ENCODE data around the gene SNX9.
A peak's percentile ranks its signal among the peaks of the same experiment; 100 is the strongest.

The SNX9 gene

GRCh38 chr6:157812425-157813171, 10.4 kb upstream of the SNX9 start:
- no peak overlapping the region for H3K4me3 ChIP-seq (ENCODE audit: low read length)
- no peak for TF ChIP-seq ZNF274 (IDR thresholded peaks at IDR 0.05; ENCODE audit: low read depth, low read length)

DNA sequence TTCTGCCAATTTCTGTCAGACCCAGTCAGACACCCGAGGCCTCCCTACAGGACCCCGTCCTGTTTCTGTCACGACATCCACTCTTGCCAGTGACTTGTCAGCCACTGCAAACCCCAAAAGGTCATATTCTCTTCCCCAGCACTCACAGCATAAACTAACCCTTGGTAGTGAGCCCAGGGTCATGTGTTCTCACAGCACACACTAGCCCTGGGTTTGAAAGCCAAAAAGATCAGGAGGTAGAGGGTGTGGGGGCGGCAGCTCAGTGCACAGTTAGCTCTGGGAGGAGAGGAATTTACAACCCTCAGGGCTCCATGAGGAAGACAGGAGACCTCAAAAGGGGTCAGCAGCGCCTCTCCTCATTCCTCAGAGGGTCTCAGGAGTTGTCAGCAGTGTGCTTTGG, 9.9 kb upstream of the SNX9 start:
- H3K4me3 ChIP-seq (ENCODE audit: low read length), result no peak overlapping the region
- TF ChIP-seq ZNF274 (IDR thresholded peaks at IDR 0.05; ENCODE audit: low read depth, low read length), result no peak

GRCh38 chr6:157813750-157814455, 9.1 kb upstream of the SNX9 start:
- no peak for TF ChIP-seq ZNF274 (IDR thresholded peaks at IDR 0.05; ENCODE audit: low read depth, low read length)
- no peak overlapping the region for H3K4me3 ChIP-seq (ENCODE audit: low read length)

DNA sequence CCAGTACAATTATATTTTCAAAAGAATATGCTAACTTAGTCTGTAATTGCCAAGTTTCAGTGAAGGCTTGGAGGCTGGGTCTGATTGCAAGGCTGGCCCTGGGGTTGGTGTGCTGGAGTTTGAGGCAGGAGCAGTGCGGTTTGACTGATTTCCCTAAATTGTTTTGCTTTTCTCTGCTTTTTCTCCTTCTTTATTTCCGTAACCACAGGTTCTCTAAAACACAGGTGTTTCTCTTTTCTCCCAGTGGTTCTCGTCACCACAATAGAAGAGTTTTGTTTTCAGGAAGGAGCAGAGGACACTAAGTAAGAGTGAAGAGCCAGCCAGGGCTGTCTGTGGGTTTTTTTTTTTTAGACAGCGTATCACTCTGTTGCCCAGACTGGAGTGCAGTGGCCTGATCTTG, 8.2 kb upstream of the SNX9 start:
- TF ChIP-seq ZNF274 (IDR thresholded peaks at IDR 0.05; ENCODE audit: low read depth, low read length), result no peak

DNA sequence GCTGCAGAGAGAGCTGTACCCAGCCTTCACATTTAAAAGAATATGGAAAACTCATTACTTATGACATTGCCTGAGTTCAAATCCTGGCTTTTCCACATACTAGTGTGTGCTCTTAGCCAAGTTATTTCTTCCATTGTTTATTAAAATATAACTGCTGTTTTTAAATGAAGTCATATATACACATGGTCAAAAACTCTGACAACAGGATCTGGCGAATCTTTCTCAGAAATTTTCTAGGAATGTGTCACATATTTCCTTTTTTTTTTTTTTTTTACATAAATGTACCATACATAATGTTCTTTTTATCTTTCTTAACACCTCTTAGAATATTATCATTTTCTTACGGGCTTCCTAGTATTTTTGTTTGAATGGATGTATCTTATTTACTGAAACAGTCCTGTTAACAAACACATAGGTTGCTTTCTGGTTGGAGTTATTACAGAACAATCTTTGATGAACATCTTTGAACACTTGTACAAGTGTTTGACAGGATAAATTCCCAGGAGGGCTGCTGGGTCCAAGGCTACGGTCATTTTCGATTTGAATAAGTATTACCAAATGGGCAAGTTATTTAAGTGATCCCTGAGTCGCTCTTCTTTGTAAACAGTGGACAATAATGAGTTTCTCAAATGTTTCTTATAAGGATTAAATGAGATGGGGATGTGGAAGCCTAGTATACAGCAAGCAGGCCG, 1.6 kb upstream of the SNX9 start:
- no peak overlapping the region for H3K4me3 ChIP-seq (ENCODE audit: low read length)
- no peak for TF ChIP-seq ZNF274 (IDR thresholded peaks at IDR 0.05; ENCODE audit: low read depth, low read length)

More for the DNA sequence above, 8.2 kb upstream of the SNX9 start:
- no peak overlapping the region for H3K4me3 ChIP-seq (ENCODE audit: low read length)

DNA sequence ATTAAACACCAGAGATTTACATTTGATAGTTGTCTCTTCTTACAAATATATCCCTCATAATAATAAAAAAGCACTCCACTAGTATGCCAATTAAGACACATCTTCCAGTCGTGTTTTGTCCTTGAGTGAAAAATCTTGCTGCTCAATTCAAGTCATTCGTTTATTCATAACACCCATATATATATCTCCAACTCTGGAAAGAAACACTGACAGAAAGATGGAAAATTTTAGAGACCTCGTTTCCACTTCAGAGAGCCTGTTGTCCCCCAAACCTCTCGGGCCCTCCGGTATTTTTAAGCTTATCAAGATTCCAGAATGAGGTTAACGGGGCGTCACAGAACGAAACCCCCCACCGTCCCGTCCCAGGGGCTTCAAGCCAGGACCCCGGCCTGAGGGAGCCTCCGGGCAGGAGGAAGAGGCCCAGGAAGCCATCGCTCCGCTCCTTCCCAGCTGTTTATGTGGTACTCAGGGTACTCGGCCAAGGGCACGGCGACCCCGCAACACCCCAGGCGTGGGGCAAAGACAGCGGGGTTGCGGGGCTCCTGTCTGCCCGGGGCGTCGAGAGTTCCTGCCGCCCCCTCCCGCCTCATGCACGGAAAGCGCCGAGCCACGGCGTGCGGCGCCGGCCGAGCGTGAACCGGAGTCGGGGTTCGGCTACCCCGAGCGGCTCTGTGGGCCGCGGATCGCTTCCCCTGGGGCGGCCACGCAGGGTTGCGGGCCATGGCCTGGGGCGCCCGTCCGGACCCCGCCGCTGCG, 623 bp upstream of the SNX9 start:
- no peak for TF ChIP-seq ZNF274 (IDR thresholded peaks at IDR 0.05; ENCODE audit: low read depth, low read length)
- H3K4me3 ChIP-seq (ENCODE audit: low read length), result peak overlapping the region; percentile 37; the same call in 1 of the 2 replicates

GRCh38 chr6:157823528-157824370, 703 bp downstream of the SNX9 start:
- no peak for TF ChIP-seq ZNF274 (IDR thresholded peaks at IDR 0.05; ENCODE audit: low read depth, low read length)
- peak overlapping the region; percentile 95 for H3K4me3 ChIP-seq (ENCODE audit: low read length)

DNA sequence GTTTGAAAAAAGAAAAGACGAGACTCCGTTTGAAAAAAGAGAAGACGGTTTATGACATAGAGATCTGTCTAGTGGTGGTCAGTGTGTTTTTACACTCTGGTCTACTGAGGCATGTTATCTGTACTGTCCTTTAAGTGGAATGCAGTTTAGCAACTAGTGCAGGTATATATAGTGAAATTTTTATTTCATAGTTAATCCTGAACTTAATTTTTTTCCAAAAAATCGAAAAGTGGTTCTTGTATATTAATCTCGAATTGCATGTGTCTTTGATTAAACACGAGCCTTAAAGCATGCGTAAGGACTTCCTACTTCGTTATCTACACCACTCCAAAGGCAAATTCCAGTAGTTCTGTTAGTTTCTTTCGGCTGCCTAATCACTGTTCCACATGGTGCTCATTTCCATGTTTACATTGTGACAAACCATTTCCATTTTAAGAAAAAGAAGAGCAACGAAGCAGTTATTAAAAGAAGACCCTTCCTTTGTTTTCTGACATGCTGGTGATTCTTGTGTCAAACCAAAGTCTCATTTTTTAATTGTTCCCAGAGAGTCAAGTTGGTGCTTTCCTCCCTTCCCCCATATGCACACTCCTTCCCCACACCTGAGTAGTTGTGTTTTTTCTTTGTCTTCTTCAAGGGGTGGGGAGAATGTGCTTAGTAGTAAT, 2.3 kb downstream of the SNX9 start:
- H3K4me3 ChIP-seq (ENCODE audit: low read length), result peak overlapping the region; percentile 95; the same call in 1 of the 2 replicates
- TF ChIP-seq ZNF274 (IDR thresholded peaks at IDR 0.05; ENCODE audit: low read depth, low read length), result no peak

DNA sequence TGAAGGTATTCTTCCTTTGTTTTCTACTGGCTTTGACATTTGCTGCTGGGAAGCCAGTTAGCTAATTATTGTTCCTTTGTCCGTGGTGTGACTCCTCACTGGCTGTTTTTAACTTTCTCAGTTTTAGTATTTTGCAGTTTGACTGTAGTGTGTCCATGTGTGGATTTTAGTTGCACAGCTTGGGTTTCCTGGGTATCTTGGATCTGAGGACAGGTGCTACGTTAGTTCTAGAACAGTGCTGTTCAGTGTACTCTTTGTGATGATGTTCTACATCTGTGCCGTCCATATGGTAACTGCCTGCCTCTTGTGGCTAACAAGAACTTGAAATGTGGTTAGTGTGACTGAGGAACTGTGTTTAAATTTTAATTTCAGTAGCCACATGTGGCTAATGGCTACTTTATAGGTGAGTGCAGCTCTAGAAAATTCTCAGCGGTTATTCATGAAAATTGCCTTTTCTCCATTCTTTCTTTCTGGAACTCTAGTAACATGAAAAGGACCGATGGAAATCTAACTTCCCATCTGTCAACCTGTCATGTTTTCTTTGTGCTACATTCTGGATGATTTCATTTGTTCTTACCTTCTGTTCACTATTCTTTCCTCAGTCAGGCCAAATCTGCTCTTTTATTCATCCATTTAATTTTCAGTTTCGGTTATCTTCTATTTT, 7.4 kb downstream of the SNX9 start:
- TF ChIP-seq ZNF274 (IDR thresholded peaks at IDR 0.05; ENCODE audit: low read depth, low read length), result no peak
- H3K4me3 ChIP-seq (ENCODE audit: low read length), result no peak overlapping the region

DNA sequence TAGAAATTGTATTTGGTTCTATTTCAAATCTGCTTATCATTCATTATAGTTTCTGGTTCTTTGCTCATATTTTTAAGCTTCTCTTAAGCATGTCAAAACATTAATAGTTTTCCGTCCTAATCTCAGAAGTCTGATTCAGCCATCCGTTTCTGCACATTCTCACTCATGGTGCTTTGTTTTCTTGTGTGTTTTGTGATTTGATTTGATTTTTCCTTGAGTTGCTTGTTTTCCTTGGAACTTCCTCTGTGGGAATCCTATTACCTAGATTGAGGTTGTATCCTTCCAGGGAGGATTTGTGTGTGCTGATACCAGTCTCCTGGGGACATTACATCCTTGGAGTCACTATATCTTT, 7.9 kb downstream of the SNX9 start:
- no peak for TF ChIP-seq ZNF274 (IDR thresholded peaks at IDR 0.05; ENCODE audit: low read depth, low read length)
- H3K4me3 ChIP-seq (ENCODE audit: low read length), result peak overlapping the region; percentile 4; the same call in 1 of the 2 replicates

DNA sequence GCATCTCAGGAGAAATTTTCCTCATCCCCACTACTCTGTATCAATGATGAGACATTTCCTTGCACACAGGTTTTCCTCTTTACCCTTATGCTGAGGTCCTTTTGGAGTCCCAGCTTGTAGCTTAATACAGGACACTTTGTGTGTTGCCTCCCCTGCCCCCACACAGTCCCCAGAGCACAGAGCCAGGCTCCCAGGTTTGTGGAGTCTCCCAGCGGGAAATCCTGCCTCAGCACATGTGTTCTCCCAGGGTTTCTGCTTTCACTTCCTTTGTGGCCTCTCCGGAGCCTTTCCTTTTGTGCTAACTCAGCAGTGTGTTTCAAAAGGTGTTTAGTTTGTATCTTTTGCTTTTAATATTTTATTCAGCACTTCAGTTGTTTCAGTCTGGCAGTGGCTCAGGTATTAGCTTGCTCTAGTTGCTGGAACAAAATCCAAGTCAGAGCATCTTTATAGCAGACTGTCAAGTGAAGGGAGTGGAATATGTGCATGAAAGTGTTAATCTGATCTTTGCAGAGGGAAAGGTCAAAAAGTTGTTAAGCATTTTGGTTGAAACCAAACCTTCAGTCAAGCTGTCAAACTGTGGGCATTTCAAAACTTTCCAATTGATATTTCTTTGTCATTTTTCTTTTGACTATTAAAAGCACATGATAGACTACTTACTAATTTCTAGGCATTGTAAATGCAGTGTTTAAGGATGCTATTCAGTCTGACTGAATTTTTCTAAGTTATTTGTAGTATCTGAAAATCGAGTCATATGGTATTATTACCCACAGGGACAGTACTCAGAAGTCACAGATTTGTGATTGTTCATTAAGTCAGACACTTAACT, 8.6 kb downstream of the SNX9 start:
- TF ChIP-seq ZNF274 (IDR thresholded peaks at IDR 0.05; ENCODE audit: low read depth, low read length), result no peak
- H3K4me3 ChIP-seq (ENCODE audit: low read length), result peak overlapping the region; percentile 4; the same call in 1 of the 2 replicates
